NCI-H2107 (cell line): ENCODE measurements around the gene CDC42BPA.
"Not testable (repeated sequence)": the region's sequence is repeated elsewhere in the genome, so short reads cannot be mapped to it uniquely, and the experiment has no call there.

ENCODE experiments used
- DNase-seq: peaks from one replicate; lab custom pipeline; 2025; lab: John Stamatoyannopoulos, UW

Gene CDC42BPA

GRCh38 chr1:227066999-227067398 is 251.3 kb downstream of the CDC42BPA start:
- DNase-seq: no peak

- no peak for DNase-seq
Observed at GRCh38 chr1:227065311-227065710, 253.0 kb downstream of the CDC42BPA start.

GRCh38 chr1:227062306-227062705 is 256.0 kb downstream of the CDC42BPA start:
- no peak for DNase-seq

- DNase-seq: no peak
Observed at GRCh38 chr1:227059076-227059475, 259.2 kb downstream of the CDC42BPA start.

GRCh38 chr1:227058321-227058751 is 260.0 kb downstream of the CDC42BPA start:
- no peak for DNase-seq

- DNase-seq: no peak
Observed at GRCh38 chr1:227049253-227049652, 269.0 kb downstream of the CDC42BPA start.

GRCh38 chr1:227043755-227044154 is 274.5 kb downstream of the CDC42BPA start:
- no peak for DNase-seq

GRCh38 chr1:227042292-227042691 is 276.0 kb downstream of the CDC42BPA start:
- no peak for DNase-seq

- DNase-seq: no peak
Observed at GRCh38 chr1:227038401-227038800, 279.9 kb downstream of the CDC42BPA start.

- no peak for DNase-seq
Observed at GRCh38 chr1:227037121-227037520, 281.2 kb downstream of the CDC42BPA start.

GRCh38 chr1:227035316-227035715 is 283.0 kb downstream of the CDC42BPA start:
- no peak for DNase-seq

- DNase-seq: no peak
Observed at GRCh38 chr1:227033880-227034279, 284.4 kb downstream of the CDC42BPA start.

GRCh38 chr1:227032396-227032795 is 285.9 kb downstream of the CDC42BPA start:
- DNase-seq: no peak

- no peak for DNase-seq
Observed at GRCh38 chr1:227016990-227017389, 301.3 kb downstream of the CDC42BPA start.

GRCh38 chr1:227010645-227011044 is 307.6 kb downstream of the CDC42BPA start:
- DNase-seq: no peak

GRCh38 chr1:227009937-227010336 is 308.4 kb downstream of the CDC42BPA start:
- DNase-seq: no peak

GRCh38 chr1:227006226-227006796 is 312.0 kb downstream of the CDC42BPA start:
- DNase-seq: no peak

GRCh38 chr1:227004796-227005195 is 313.5 kb downstream of the CDC42BPA start:
- DNase-seq: no peak

GRCh38 chr1:227003165-227003564 is 315.1 kb downstream of the CDC42BPA start:
- DNase-seq: no peak

- no peak for DNase-seq
Observed at GRCh38 chr1:227002531-227003049, 315.7 kb downstream of the CDC42BPA start.

GRCh38 chr1:226999579-226999978 is 318.7 kb downstream of the CDC42BPA start:
- not testable (repeated sequence) for DNase-seq

- no peak for DNase-seq
Observed at GRCh38 chr1:226995365-226996332, 322.6 kb downstream of the CDC42BPA start.
